ENCODE results near the gene HMGCS2. TPM values are rescaled to one million over a fixed set of nuclear protein-coding genes. Genes with fewer than 3 reads are reported as not detected.
A peak's percentile ranks its signal among the peaks of the same experiment; 100 is the strongest.

The HMGCS2 gene
- total and polyA plus RNA-seq, 2 donors from 2014 or later = 3.9 to 163 TPM

DNA sequence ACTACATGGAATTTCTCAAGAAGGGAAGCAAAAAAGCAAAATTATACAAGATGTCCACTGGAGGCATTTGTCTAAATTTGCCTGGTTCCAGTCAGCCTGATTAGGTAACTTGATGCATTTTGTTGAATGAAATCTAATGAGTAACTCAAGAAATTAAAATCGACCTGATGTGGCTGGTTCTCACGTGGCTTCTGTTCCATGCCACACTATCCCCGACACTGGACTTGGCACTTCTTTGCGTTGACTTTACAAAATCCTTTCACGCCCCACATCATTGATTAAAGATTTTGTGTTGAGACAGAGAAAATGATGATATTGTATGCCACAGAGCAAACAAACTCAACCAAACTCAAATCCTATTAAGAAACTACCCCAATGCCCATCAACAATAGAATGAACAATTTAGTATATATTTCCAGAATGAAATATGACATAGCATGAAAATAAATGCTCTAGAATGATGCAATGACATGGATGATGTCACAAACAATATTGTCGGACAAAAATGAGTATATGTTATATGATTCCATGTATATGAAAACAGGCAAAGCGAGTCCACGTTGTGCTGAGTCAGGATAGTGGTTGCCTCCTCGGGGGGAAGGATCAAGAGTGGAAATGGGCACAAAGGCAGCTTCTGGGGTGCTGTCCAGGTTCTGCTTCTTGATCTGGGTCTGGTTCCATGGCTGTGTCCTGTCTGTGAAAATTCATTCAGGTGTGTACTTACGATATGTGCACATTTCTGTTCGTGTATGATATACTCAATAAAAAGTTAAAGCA, 12.9 kb upstream of the HMGCS2 start:
- H3K27ac ChIP-seq (ENCODE audit: low read depth in 2 of 2, low read length in 2 of 2) = no peak overlapping the region
- H3K27me3 ChIP-seq (ENCODE audit: control insufficient read depth, insufficient read depth, low read length) = no peaks in the 10 kb centered on the region
- FAIRE-seq = no peak
- no peak overlapping the region for H3K4me3 ChIP-seq (ENCODE audit: low read length in 3 of 3)
- no peaks in the 10 kb centered on the region for H3K36me3 ChIP-seq (ENCODE audit: control insufficient read depth in 2 of 3, insufficient read depth in 3 of 3, low read length in 3 of 3)
- H3K9me3 ChIP-seq (ENCODE audit: control insufficient read depth in 2 of 3, insufficient read depth in 1 of 3, low read length in 3 of 3) = no peaks in the 10 kb centered on the region
- H3K9ac ChIP-seq (ENCODE audit: low read length in 3 of 3) = no peak overlapping the region
- DNase-seq = no peak
- TF ChIP-seq, protein P1, sequence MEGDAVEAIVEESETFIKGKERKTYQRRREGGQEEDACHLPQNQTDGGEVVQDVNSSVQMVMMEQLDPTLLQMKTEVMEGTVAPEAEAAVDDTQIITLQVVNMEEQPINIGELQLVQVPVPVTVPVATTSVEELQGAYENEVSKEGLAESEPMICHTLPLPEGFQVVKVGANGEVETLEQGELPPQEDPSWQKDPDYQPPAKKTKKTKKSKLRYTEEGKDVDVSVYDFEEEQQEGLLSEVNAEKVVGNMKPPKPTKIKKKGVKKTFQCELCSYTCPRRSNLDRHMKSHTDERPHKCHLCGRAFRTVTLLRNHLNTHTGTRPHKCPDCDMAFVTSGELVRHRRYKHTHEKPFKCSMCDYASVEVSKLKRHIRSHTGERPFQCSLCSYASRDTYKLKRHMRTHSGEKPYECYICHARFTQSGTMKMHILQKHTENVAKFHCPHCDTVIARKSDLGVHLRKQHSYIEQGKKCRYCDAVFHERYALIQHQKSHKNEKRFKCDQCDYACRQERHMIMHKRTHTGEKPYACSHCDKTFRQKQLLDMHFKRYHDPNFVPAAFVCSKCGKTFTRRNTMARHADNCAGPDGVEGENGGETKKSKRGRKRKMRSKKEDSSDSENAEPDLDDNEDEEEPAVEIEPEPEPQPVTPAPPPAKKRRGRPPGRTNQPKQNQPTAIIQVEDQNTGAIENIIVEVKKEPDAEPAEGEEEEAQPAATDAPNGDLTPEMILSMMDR (IDR thresholded peaks at IDR 0.05; ENCODE audit: borderline replicate concordance, extremely low read depth, insufficient read depth) = no peak
- H3K4me1 ChIP-seq (ENCODE audit: control insufficient read depth in 2 of 3, insufficient read depth in 2 of 3, low read depth in 1 of 3, low read length in 3 of 3) = peaks cover 7 to 12% (median 10%) of the 10 kb centered on the region in 3 donors
- intact Hi-C loops (cut with DNase I) = no loop called here

DNA sequence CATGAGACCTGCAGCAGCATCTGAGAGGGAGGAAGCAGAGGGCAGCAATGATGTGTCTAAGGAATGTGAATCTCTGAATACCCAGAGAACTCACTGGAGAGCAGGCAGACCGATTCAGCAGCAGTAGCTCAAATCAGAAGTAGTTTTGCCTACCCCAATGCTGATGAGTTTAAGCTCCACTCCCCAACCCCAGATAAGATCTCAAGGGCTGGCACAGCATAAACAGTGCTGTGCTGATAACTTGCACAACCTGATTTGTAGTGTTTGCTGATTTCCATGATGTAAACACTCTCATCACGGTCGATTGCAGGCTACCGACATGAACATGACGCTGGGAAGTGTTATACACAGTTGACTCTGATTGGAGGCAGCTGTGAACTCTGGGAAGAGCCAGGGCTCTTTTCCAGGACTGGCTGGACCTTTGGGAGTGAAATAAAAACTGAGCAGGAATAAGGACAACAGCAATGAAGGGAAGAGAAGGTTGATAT, 11.2 kb upstream of the HMGCS2 start:
- no peaks in the 10 kb centered on the region for H3K9me3 ChIP-seq (ENCODE audit: control insufficient read depth in 2 of 3, insufficient read depth in 1 of 3, low read length in 3 of 3)
- peak overlapping the region in 1 of 2 donors; percentile 74 for H3K27ac ChIP-seq (ENCODE audit: low read depth in 2 of 2, low read length in 2 of 2)
- no peak for FAIRE-seq
- intact Hi-C loops (cut with DNase I) = no loop called here
- TF ChIP-seq, protein P1 (IDR thresholded peaks at IDR 0.05; ENCODE audit: borderline replicate concordance, extremely low read depth, insufficient read depth) = no peak
- DNase-seq = peak in 3 of 5 donors; percentile 41 to 79 (median 70)
- H3K9ac ChIP-seq (ENCODE audit: low read length in 3 of 3) = no peak overlapping the region
- no peaks in the 10 kb centered on the region for H3K36me3 ChIP-seq (ENCODE audit: control insufficient read depth in 2 of 3, insufficient read depth in 3 of 3, low read length in 3 of 3)
- no peaks in the 10 kb centered on the region for H3K27me3 ChIP-seq (ENCODE audit: control insufficient read depth, insufficient read depth, low read length)
- peaks cover 10 to 15% (median 13%) of the 10 kb centered on the region in 3 donors for H3K4me1 ChIP-seq (ENCODE audit: control insufficient read depth in 2 of 3, insufficient read depth in 2 of 3, low read depth in 1 of 3, low read length in 3 of 3)
- H3K4me3 ChIP-seq (ENCODE audit: low read length in 3 of 3) = peak overlapping the region in 2 of 3 donors; percentile 10 to 50

DNA sequence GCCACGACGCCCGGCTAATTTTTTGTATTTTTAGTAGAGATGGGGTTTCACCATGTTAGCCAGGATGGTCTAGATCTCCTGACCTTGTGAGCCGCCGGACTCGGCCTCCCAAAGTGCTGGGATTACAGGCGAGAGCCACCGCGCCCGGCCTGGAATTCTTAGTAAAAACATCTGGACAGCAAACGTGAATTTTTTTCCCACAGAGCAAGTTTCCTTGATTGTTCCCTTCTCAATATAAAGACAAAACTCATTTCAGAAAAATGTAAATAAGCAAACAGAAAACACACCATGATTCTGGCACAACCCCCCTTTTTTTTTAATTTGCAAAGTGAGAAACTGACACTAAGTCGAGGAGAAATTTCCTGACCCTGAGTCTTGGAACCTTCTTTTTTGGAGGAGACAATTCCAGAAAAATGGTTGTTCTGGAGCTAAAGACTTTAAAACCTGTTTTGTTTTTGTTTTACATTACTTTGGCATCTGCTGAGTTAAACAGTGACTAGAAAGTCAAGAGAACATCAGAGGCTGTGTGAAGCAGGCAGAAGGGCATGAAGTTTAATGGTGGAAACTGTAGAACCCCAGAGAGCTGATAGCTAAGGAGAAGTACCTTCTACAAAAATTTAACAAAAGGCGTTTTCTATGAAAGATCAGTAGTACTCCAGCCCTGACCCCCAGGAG, 10.3 kb upstream of the HMGCS2 start:
- peak in 2 of 5 donors; percentile 49 to 66 for DNase-seq

More for the DNA sequence above, 10.3 kb upstream of the HMGCS2 start:
- H3K4me1 ChIP-seq (ENCODE audit: control insufficient read depth in 2 of 3, insufficient read depth in 2 of 3, low read depth in 1 of 3, low read length in 3 of 3) = peaks cover 10 to 24% (median 13%) of the 10 kb centered on the region in 3 donors
- no peak overlapping the region for H3K4me3 ChIP-seq (ENCODE audit: low read length in 3 of 3)
- H3K27ac ChIP-seq (ENCODE audit: low read depth in 2 of 2, low read length in 2 of 2) = peak overlapping the region in 1 of 2 donors; percentile 74
- TF ChIP-seq, protein P1 (IDR thresholded peaks at IDR 0.05; ENCODE audit: borderline replicate concordance, extremely low read depth, insufficient read depth) = no peak
- no peaks in the 10 kb centered on the region for H3K36me3 ChIP-seq (ENCODE audit: control insufficient read depth in 2 of 3, insufficient read depth in 3 of 3, low read length in 3 of 3)
- no peaks in the 10 kb centered on the region for H3K9me3 ChIP-seq (ENCODE audit: control insufficient read depth in 2 of 3, insufficient read depth in 1 of 3, low read length in 3 of 3)
- no peak for FAIRE-seq
- intact Hi-C loops (cut with DNase I) = no loop called here
- H3K9ac ChIP-seq (ENCODE audit: low read length in 3 of 3) = no peak overlapping the region
- H3K27me3 ChIP-seq (ENCODE audit: control insufficient read depth, insufficient read depth, low read length) = no peaks in the 10 kb centered on the region
